Activated CD4-positive, alpha-beta T cell treated with anti-CD3 and anti-CD28 coated beads, Interleukin-10, Interleukin-2, amounts not matched to agents 100 ng/mL and 50 ng/mL, durations not matched to agents 16 hours and 8 hours (primary cell): ENCODE results near the gene ARHGAP45.

Source experiments
- DNase-seq: peaks from one replicate; pipeline ENCODE4 v3.0.0-alpha.2; 2020

ARHGAP45 gene

GRCh38 chr19:1054102-1055027 is 12.6 kb upstream of the ARHGAP45 start:
- no peak for DNase-seq

DNA sequence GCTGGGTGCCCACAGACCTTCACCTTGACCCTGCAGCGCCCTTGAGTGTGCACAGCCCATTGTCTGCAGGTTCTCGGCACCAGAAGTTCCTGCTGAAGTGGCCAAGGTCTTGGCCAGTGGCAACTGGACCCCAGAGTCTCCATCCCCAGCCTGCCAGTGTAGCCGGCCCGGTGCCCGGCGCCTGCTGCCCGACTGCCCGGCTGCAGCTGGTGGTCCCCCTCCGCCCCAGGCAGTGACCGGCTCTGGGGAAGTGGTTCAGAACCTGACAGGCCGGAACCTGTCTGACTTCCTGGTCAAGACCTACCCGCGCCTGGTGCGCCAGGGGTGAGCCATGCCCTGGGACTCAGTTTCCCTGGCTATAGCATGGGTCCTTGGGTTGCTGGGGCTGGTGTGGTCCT is 11.9 kb upstream of the ARHGAP45 start:
- no peak for DNase-seq

DNA sequence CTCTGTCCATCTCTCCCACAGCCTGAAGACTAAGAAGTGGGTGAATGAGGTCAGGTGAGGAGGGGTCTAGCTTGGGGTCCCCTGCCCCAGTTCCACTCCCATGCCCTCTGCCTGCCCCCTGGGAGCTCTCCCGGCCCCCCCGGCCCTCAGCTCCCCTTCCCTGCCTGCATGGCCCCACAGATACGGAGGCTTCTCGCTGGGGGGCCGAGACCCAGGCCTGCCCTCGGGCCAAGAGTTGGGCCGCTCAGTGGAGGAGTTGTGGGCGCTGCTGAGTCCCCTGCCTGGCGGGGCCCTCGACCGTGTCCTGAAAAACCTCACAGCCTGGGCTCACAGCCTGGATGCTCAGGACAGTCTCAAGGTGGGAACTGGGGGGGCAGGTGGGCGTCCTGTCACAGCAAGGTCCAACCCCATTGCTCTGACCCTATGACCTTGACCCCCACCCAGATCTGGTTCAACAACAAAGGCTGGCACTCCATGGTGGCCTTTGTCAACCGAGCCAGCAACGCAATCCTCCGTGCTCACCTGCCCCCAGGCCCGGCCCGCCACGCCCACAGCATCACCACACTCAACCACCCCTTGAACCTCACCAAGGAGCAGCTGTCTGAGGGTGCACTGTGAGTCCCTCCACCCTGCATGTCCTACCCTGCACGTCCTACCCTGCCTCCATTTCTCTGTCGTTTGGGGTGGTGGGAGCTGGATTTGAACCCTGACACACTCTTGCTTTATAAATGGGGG is 10.9 kb upstream of the ARHGAP45 start:
- no peak for DNase-seq

DNA sequence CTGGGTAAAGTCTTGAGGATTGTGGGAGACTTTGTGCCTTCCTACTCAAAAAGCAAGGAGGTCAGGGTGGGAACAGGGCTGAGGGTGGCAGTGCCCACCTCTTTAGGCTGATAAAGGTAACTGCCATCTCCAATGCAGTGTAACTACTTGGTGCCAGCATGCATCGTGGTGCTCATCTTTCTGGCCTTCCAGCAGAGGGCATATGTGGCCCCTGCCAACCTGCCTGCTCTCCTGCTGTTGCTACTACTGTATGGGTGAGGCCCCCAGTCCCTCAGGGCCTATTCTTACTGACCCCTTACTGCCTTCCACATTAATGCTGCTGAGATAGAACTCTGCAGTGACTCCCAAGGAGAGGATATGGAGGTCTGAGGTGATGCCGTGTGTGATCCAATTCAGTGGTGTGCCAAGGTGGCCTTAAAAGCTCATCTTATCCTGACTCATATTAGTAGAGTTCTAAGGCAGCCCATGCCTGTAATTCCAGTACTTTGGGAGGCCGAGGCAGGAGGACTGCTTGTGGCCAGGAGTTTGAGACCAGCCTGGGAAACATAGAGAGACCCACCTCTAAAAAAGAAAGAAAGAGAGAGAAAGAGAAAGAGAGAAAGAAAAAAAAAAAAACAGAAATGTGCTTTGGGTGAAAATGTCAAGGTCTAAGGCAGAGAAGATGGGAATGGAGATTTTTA is 9.7 kb upstream of the ARHGAP45 start:
- peak; percentile 63 for DNase-seq

GRCh38 chr19:1058112-1058511 is 8.9 kb upstream of the ARHGAP45 start:
- DNase-seq, result no peak

DNA sequence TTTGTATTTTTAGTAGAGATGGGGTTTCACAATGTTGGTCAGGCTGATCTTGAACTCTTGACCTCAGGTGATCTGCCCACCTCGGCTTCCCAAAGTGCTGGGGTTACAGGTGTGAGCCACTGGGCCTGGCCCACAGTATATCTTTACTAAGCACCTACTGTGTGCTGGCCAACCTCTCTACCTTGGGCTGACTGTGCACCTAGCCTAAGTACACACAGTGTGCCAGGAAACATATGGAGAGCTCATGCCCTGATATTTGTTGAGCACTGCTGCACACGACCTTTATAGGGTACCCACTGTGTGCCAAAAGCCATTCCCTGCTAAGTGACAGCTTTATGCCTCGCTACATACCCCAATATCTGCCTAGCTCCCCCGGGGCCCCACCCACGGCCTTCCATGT is 6.3 kb upstream of the ARHGAP45 start:
- no peak for DNase-seq

- no peak for DNase-seq
Measured at GRCh38 chr19:1061987-1062386, 5.0 kb upstream of the ARHGAP45 start.

DNA sequence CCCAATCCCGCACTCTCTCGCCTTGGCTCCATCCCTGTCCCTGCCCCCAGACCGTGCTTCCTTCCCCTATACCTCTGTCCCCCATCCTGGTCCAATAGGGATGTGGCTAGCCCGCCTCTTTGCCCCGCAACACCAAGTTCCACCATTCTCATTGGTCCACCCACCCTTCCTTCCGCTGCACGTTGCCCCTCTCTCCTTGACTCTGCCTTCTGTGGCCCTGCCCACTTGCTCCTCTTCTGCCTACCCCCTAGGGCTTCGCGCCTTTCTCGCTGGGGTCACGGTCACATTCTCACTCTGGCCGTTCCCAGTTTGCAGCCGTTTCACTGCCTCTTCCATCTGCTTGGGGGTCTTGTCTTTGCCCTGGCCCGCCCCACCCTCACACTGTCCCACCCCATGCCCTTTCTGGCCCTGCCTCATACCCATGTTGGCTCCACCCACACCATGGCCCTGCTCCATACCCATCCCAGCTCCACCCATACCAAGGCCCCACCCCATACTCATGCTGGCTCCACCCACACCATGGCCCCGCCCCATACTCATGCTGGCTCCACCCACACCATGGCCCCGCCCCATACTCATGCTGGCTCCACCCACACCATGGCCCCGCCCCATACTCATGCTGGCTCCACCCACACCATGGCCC is 4.5 kb upstream of the ARHGAP45 start:
- DNase-seq, result peak; percentile 54

- DNase-seq, result peak; percentile 71
Measured at GRCh38 chr19:1063030-1063908, 3.7 kb upstream of the ARHGAP45 start.

DNA sequence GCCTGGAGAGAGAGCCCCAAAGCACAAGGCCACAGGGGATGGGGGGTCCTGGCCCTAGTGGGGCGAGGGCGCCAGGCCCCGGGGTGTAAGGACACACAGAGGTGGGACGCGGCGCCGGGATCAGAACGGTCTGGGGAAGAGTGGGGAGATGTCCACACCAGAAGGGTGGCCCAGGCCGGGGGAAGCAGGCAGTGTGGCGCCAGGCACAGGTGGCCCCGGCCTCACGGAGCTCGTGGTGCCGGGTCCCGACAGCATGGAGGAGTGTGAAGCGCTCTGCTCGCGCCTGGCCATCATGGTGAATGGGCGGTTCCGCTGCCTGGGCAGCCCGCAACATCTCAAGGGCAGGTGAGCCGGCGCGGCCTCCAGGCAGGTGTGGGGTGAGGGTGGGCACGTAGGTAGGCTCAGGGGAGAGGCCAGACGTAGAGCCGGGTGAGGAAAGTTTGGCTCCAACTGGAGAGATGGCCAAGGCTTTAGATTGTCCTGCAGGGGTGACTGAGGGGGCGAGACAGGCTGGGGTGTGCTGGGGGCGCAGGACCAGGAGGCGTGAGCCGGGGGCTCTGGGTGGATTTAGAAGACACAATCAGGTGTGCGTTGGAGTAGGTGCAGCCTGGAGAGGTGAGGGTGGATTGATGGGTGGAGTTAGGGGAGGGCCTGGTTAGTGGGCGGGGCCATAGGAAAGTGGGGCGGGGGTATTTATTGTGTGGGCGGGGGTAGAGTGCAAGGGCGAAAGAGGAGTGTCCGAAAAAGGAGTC is 2.9 kb upstream of the ARHGAP45 start:
- no peak for DNase-seq

DNA sequence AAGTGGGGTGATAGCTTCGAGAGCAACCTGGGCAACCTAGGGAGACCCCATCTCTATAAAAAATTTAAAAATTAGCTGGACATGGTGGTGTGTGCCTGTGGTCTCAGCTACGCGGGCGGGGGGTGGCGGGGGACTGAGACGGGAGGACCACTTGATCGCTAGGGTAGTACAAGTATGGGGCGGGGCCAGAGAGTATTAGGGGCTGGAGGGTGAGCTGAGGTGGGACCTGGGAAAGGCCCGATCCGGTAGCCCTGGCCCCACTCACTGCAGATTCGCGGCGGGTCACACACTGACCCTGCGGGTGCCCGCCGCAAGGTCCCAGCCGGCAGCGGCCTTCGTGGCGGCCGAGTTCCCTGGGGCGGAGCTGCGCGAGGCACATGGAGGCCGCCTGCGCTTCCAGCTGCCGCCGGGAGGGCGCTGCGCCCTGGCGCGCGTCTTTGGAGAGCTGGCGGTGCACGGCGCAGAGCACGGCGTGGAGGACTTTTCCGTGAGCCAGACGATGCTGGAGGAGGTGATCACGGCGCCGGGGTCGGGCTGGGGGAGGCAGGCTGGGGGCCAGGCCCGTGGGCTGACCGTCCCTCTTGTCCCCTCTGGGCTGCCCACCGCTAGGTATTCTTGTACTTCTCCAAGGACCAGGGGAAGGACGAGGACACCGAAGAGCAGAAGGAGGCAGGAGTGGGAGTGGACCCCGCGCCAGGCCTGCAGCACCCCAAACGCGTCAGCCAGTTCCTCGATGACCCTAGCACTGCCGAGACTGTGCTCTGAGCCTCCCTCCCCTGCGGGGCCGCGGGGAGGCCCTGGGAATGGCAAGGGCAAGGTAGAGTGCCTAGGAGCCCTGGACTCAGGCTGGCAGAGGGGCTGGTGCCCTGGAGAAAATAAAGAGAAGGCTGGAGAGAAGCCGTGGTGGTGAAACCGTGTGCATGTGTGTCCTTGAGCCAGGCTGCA is 2.0 kb upstream of the ARHGAP45 start:
- DNase-seq, result peak; percentile 82

DNA sequence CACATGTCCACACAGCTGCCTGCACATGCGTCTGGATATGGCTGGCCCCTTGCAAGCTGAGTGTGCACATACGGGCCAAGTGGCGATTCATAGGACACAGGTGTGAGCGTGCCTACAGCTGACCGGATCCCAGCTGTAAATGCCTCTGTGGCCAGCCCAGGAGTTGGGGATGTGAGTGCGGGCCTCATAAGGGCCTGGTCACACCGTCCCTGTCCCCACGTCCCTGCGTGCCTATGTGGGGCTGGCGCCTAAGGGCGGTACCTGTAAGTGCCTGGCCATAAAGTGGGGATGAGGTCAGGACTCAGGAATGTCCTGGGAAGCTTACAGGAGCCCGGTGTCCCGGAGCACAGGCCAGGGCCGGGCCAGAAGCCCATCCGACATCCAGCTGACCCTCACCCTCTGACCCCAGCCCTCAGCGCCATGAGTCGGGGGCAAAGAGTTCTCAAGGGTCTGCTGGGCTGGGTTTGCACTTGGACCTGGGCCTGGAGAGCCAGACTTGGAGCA is 1.3 kb upstream of the ARHGAP45 start:
- no peak for DNase-seq

DNA sequence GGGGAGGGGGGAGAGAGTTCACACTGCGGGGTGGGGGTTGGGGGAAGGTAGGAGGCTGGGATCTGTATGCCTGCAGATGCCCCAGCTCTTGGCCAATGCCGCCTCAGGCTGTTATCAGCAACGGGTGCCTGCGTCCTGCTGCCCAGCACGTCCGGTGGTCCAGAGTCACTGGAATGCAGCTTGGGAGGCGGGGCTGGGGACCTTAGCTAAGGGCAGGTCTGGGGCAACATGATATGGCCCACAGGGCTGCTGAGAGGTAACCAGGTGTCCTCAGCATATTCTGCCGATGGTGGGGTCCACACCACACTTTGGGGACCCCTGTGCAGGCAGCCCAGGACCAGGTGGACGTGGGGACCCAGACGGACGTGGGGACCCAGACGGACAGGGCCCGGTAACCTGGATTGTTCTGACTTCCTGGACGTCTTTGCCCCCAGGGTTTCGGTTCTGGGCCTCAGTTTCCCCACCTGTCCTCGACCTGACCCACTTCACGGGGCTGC is 668 bp upstream of the ARHGAP45 start:
- no peak for DNase-seq

- DNase-seq, result no peak
Measured at GRCh38 chr19:1067341-1067957, 482 bp downstream of the ARHGAP45 start.

DNA sequence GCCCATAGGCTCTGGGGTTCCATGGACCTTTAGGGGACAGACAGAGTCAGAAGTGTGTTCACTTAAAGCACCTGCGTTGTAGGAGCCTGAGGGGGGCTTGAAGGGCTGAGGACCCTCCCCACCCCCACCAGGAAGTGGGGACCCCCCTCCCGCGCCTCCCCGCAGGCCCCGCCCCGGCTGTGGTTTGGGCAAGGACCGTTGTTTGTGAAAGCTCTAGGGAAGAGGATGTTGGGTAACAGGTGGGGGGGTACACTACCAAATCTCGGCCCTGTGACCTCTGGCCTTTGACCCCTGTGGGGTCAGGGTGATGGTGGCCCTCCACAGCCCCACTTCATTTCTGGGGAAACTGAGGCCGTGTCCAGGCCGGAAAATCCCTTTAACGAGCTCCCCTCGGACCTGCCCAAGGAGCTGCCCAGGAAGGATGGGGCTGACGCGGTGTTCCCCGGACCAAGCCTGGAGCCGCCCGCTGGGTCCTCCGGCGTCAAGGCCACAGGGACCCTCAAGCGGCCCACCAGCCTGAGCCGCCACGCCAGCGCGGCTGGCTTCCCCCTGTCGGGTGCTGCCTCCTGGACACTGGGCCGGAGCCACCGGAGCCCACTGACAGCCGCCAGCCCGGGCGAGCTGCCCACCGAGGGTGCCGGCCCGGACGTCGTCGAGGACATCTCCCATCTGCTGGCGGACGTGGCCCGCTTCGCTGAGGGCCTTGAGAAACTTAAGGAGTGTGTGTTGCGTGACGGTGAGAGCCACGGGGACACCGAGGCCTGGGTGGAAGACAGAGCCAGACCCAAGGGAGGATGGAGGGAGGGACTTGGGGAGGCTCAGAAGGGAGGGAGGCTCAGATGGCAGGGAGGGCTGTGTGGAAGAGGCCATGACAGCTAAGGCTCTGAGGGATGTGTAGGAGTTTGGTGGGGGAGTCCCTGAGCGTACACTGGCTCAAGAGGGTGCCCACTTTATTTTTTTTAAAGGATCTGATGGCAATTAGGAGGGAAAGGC is 1.3 kb downstream of the ARHGAP45 start:
- DNase-seq, result peak; percentile 87

GRCh38 chr19:1069009-1069779 is 2.2 kb downstream of the ARHGAP45 start:
- peak; percentile 92 for DNase-seq

- no peak for DNase-seq
Measured at GRCh38 chr19:1070576-1070930, 3.6 kb downstream of the ARHGAP45 start.
